GM12801 (cell line): ENCODE measurements around the gene PRKAG2.

Experiments used
- CTCF ChIP-seq: IDR thresholded peaks from one replicate; pipeline ENCODE4 v1.5.1; 2011; ENCODE audit warnings: control low read depth; ENCODE audit not compliant: insufficient read length; ENCODE audit errors: extremely low read depth

PRKAG2 gene

GRCh38 chr7:151752816-151753595, 123.9 kb downstream of the PRKAG2 start:
- no peak for TF ChIP-seq CTCF

- TF ChIP-seq CTCF: no peak
Measured at GRCh38 chr7:151752037-151752436, 124.9 kb downstream of the PRKAG2 start.

GRCh38 chr7:151748733-151749132, 128.2 kb downstream of the PRKAG2 start:
- no peak for TF ChIP-seq CTCF

- TF ChIP-seq CTCF: no peak
Measured at GRCh38 chr7:151745706-151746105, 131.2 kb downstream of the PRKAG2 start.

GRCh38 chr7:151744656-151745638, 132.0 kb downstream of the PRKAG2 start:
- no peak for TF ChIP-seq CTCF

GRCh38 chr7:151744051-151744580, 132.8 kb downstream of the PRKAG2 start:
- TF ChIP-seq CTCF: no peak

- TF ChIP-seq CTCF: no peak
Measured at GRCh38 chr7:151743481-151743983, 133.4 kb downstream of the PRKAG2 start.
